Ammon's horn (tissue), 1 donor: Measurements from ENCODE around the gene SRSF12.
A peak's percentile ranks its signal among the peaks of the same experiment; 100 is the strongest.
"Not testable (repeated sequence)": the region's sequence is repeated elsewhere in the genome, so short reads cannot be mapped to it uniquely, and the experiment has no call there.

Source experiments
- DNase-seq: peaks from one replicate; pipeline ENCODE4 v3.0.0-alpha.2; 2016; ENCODE audit warnings: low spot score

Gene SRSF12

DNA sequence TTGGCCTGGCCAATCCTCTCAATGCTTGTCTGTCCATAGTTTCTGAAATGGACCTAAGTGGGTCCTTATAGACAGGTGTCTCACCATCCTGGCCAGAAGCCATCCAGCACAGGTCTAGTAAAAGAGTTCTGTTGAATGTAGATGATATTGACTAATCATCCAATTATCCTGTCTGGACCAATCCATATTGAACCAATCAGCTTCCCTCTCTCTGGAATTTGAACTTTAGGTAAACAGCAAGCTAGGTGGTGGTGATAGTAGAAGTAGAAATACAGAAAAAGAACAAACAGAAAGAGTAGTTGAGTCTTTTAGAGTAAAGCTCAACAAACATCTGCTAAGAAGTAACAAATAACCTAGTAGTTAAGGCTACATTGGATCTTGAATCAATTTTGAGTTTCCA lies 46.8 kb downstream of the SRSF12 start:
- DNase-seq, result no peak

DNA sequence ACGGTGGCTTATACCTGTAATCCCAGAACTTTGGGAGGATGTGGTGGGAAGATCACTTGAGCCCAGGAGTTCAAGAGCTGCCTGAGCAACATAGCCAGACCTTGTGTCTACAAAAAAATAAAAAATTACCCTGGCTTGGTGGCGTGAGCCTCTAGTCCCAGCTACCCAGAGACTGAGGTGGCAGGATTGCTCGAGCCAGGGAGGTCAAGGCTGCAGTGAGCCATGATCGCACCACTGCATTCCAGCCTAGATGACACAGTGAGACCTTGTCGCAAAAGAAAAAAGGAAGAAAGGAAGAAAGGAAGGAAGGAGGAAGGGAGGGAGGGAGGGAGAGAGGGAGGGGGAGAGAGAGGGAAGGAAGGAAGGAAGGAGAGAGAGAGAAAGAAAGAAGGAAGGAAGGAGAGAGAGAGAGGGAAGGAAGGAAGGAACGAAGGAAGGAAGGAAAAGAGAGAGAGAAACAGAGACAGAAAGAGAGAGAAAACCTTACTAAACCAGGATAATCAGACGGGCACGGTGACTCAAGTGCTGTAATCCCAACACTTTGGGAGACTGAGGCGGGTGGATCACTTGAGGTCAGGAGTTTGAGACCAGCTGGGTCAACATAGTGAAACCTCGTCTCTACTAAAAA lies 48.2 kb downstream of the SRSF12 start:
- no peak for DNase-seq

DNA sequence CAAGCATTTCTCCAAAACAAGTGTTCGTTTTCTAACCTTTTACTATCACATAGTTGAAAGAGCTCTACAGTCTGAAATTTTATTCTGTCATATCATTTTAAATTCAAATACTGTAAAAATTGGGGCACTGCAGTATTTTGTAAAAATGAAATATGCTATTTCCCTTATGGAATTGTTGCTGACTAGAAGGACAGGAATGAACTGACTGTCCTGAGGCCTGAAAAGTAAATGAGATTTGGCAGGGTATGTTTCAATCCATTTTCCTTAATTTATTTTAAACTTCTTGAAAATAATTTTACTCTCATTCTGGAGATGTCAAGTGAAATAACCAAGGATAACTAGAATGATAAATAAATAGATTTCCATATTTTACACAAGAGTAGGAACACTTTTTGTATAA lies 49.2 kb downstream of the SRSF12 start:
- DNase-seq, result no peak

DNA sequence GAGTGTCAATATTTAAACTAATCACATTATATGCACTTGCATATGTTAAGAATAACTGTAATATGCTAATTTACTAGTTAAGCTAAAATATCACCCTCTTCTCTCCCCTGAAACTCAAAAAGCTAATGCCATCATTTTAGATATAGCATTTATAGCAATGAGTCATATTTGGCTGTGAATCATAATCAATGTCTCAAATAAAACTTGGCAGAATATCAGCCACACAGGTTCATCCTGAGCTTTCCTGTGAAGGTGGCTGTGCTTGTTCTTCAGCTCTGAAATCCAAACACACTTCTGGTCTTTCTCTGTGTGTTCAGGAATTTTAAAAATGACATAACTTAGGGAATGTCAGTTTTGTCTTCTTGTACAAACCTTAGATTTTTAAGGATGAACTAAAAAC lies 50.1 kb downstream of the SRSF12 start:
- DNase-seq, result no peak

DNA sequence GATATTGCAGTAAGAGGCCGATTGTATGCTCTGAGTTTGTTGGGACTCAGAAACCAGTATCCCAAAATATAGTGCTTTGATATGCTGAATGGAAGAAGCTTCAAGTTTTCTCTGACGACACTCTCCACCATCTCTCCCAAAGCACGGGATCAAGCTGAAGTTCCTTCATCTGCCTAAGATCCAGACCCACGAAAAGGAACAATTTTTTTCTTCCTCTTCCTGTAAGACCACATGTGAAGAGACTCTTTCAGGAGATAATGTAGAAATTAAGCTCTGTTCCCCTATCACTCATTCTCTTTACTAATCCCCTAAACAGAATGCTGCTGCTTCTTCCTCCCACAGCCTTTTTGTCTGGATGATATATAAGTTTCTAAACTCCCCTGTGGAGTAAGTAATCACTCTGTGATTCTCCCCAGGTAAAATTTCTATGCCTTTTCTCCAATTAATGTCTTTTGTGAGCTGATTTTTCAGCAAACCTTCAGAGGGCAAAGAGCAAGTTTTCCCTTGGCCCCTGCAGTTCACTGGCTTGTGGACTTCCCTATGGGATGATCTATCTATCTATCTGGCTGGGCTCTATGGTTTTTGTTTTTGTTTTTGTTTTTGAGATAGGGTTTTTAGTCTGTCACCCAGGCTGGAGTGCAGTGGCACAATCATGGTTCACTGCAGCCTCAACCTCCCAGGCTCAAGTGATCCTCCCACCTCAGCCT lies 50.8 kb downstream of the SRSF12 start:
- peak; percentile 29 for DNase-seq

DNA sequence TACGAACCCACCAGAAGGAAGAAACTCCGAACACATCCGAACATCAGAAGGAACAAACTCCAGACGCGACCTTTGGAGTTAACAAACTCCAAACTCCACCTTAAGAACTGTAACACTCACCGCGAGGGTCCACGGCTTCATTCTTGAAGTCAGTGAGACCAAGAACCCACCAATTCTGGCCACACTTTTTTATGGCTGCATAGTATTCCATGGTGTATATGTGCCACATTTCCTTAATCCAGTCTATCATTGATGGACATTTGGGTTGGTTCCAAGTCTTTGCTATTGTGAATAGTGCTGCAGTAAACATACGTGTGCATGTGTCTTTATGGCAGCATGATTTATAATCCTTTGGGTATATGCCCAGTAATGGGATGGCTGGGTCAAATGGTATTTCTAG lies 51.8 kb downstream of the SRSF12 start:
- not testable (repeated sequence) for DNase-seq

DNA sequence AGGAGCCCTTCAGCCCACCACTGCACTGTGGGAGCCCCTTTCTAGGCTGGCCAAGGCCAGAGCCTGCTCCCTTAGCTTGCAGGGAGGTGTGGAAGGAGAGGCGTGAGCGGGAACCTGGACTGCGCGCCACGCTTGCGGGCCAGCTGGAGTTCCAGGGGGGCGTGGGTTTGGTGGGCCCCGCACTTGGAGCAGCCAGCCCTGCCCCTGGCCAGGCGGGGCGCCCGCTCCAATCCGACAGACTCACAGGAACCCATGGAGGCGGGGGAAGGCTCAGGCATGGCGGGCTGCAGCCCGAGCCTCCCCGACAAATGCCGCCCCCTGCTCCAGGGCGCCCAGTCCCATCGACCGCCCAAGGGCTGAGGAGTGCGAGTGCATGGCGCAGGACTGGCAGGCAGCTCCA lies 52.9 kb downstream of the SRSF12 start:
- DNase-seq, result not testable (repeated sequence)

DNA sequence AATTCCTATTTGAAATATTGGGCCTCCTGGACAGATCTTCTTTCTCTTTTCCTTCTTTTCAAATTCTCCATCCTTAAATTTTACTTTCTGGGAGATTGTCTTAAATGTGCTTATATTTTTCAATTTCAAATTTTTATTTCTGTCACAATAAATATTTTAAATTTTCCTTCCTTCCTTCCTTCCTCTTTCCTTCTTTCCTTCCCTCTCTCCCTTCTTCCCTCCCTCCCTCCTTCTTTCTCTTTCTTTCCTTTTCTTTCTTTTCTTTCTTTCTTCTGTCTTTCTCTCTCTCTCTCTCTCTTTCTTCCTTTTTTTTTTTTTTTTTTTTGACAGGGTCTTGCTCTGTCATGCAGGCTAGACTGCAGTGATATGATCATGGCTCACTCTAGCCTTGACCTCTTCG lies 54.0 kb downstream of the SRSF12 start:
- DNase-seq, result no peak

DNA sequence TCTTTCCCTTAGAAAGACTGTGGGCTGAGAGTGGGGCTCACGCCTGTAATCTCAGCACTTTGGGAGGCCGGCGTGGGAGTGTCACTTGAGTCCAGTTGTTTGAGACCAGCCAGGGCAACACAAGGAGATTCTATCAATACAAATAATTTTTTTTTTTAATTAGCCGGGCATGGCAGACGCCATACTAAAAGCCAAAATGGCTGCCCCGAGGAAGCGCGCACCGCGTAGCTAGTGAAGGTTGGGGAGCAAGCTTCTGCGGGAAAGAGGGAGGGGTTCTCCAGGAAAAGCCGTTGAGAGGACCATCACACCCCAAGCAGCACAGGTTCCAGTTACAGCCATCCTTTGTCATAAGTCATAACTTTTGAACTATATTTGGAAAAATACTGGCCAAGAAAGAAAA lies 58.6 kb downstream of the SRSF12 start:
- no peak for DNase-seq

DNA sequence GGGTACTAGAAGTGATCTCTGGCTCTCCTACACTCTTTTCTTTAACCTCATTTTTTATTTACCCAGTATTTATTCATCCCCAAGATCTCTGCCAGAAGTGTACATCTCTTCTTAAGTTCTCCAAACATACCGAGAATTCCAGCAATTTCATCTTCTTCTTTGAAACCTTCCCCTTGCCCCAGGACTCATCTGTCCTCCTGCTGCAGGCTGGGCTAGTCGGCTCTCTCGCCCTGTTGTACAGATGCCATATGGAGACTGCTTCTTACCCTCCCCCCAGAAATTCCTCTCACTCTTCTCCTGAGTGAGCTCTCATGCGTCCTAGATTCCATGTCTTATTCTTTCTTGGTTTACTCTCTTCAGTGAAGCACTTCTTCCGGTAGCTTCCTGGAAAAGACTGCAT lies 59.2 kb downstream of the SRSF12 start:
- DNase-seq, result no peak

DNA sequence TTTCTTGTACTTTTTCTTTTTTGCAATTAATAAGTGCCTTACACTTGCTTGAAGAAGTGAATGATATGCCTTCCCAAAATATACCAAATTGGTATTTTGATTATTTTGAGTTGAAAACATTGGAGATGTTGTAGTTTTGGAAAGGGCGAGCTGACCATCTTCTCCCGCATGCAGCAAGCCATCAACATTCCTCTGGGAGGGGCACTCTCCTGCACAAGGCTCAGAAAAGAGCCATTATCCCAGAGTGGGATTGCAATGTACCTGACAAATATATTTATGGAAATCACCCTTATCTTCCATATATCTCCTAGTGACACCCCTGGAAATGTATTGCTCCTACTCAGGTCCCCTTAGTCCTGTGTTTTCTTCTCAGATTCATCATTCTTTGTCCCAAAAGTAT lies 60.1 kb downstream of the SRSF12 start:
- no peak for DNase-seq

DNA sequence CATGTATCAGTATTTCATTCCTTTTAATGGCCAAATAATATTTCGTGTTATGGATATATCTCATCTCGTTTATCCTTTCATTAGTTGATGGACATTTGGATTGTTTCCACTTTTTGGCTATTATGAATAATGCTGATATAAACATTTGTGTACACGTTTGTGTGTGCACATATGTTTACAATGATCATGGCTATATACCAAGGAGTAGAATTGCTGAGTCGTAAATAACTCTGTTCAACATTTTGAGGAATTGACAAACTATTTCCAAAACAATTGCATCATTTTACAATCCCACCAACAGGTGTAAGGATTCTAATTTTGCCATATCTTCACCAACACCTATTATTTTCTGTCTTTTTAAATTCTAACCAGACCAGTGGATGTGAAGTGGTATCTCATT lies 63.7 kb downstream of the SRSF12 start:
- DNase-seq, result no peak

DNA sequence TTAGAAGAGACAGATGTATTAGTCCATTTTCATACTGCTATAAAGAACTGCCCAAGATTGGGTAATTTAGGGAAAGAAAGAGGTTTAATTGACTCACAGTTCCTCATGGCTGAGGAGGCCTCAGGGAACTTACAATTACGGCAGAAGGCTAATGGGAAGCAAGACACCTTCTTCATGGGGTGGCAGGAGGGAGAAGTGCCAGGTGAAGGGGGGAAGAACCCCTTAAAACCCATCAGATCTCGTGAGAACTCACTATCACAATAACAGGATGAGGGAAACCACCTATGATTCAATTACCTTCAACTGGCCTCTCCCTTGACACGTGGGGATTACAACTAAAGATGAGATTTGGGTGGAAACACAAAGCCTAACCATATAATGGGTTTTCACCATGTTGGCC lies 66.2 kb downstream of the SRSF12 start:
- DNase-seq, result no peak

DNA sequence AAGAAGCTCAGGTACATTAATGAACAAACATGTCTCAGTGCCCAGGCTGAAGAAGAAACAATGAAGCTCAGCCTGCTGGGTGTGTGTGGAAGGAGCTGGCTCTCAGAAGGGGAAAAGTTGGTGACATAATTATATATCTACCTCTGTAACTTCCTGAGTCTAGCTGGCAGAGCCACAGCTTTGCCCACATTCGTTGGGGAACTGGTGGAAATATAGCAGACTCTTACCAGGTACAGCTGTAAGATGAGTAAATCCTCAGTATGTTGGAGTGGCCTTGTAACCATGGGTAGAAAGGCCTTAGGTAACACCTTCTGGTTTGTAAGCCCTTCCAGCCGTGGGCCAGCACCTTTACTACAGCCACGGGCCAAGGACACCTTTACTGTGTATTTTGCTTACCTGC lies 67.2 kb downstream of the SRSF12 start:
- DNase-seq, result no peak

DNA sequence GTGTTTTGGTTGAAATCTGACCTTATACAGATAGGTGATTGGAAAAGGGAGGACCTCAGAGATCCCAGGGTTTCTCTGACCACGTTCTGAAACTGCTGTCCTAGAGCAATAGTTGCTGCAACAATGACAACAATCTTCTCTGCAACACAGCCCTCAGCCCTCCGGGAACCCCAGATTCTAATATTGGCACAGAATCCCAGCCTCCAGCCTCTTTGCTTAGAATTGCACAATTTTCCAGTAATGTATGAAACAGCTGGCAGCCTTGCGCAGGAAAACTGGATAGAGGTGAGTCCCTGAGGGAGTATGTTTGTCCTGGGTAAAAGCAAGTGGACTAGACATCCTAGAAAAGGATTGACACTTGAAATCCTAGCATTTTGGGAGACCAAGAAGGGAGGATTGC lies 67.7 kb downstream of the SRSF12 start:
- no peak for DNase-seq

DNA sequence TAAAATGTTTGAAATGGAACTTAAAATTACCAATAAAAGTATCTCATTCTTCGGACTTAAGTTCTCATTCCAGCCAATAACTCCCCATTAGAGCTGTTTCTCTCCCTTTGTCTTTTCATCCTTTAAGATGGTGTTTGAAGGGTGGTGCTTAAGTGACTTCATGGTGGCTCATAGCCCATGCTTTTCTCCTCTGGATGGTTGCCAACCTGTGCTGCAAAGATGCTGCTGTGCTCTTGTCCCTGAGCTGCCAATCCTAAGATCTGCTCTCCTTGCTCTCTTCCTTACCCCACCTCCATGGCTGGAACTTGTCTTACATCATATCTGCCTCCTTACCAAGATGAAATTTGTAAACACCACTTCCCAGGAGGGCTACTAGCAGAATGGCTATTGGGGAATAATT lies 68.9 kb downstream of the SRSF12 start:
- no peak for DNase-seq

DNA sequence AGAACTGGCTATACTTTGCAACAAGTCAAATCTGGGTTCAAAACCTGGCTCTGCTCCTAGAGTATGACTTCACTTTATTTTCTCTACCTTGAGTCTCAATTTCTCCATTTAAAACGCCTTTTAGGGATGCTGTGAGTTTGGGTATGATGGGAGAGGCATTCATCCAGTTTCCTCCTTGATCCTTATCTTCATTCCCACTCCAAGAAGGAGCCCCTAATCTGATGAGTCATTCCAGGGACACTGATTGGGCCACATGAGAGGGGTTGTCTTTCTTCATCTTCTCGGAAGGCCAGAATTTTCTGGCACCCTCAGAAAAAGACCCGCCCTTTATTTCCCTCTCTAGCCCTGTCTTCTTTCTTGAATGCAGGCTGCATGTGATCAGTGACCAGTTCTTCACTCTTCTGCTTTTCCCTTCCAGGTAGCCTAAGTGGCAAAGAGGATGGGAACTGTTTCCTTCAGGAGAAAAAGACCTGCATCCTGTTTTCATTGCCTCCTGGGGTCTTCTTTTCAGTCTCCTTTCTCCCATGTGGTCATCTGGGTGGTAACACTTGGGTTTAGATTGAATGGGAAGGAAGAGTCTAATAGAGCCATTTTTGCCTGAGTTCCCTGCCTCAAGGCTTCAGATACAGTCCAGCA lies 69.5 kb downstream of the SRSF12 start:
- no peak for DNase-seq

DNA sequence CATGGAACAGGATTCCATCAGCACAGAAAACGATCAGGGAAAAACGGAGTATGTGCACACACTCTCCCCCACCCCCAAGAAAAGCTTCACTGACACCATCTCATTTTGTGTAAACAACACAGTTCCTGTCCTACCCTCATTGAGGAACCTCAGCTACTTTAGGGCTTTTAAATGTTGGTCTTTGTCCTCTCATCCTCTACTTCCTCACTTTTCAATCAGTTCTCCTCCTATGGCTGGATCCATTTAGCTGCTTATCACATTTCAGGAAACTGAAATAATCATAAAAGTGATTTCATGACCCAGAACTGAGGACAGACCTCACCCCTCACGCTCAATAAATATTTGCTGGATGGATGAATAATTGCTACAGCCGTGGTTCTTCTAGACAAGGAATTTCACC lies 70.4 kb downstream of the SRSF12 start:
- no peak for DNase-seq
